ENCODE results near the gene SLC33A1.

GRCh38 chr3:155861476-155862183 lies 7.4 kb upstream of the SLC33A1 start:
- TF ChIP-seq MYC (IDR thresholded peaks at IDR 0.05; ENCODE audit: low read depth, low read length) = no peak
- no peak for TF ChIP-seq CTCF (IDR thresholded peaks at IDR 0.05; ENCODE audit: low read depth, low read length)
- no peak for TF ChIP-seq POLR2A (IDR thresholded peaks at IDR 0.05; ENCODE audit: extremely low read depth, insufficient read length)

Data from NB4 (cell line).